KMS-11 (cell line): ENCODE measurements around the gene EBNA1BP2.
"Not testable (repeated sequence)": the region's sequence is repeated elsewhere in the genome, so short reads cannot be mapped to it uniquely, and the experiment has no call there.

Experiments
- H2AFZ ChIP-seq: fragments of 200-600 bp; sonication (generic); 2 replicates; pipeline ENCODE4 v1.6.1; 2016; ENCODE audit warnings: antibody characterized with exemption, mixed run types, low read depth
- H3K27ac ChIP-seq: fragments of 200-600 bp; sonication (generic); 2 replicates; pipeline ENCODE4 v1.6.1; 2016; ENCODE audit warnings: mild to moderate bottlenecking, mixed run types
- H3K27me3 ChIP-seq: fragments of 200-600 bp; sonication (generic); 2 replicates; pipeline ENCODE4 v1.6.1; 2017; ENCODE audit warnings: mild to moderate bottlenecking, low read depth, mixed run types, moderate library complexity; ENCODE audit not compliant: insufficient read depth
- H3K36me3 ChIP-seq: fragments of 200-600 bp; sonication (generic); 2 replicates; pipeline ENCODE4 v1.6.1; 2017; ENCODE audit warnings: mild to moderate bottlenecking, mixed run types; ENCODE audit not compliant: insufficient read depth
- H3K4me1 ChIP-seq: fragments of 200-600 bp; sonication (generic); 2 replicates; pipeline ENCODE4 v1.6.1; 2016; ENCODE audit warnings: mild to moderate bottlenecking, low read depth, mixed run types; ENCODE audit not compliant: poor library complexity, severe bottlenecking
- H3K4me2 ChIP-seq: fragments of 200-600 bp; sonication (generic); 2 replicates; pipeline ENCODE4 v1.7.0; 2016; ENCODE audit warnings: mild to moderate bottlenecking, mixed run types
- H3K4me3 ChIP-seq: fragments of 200-600 bp; sonication (generic); IDR thresholded peaks from 2 replicates; pipeline ENCODE4 v1.6.1; 2017; ENCODE audit warnings: low read depth, low read length, mixed read lengths; ENCODE audit not compliant: insufficient read depth
- H3K79me2 ChIP-seq: fragments of 200-600 bp; sonication (generic); 2 replicates; pipeline ENCODE4 v1.6.1; 2016; ENCODE audit warnings: low read depth, mixed run types; ENCODE audit not compliant: insufficient read depth
- H3K9ac ChIP-seq: fragments of 200-600 bp; sonication (generic); 2 replicates; pipeline ENCODE4 v1.6.1; 2016; ENCODE audit warnings: mild to moderate bottlenecking, mixed run types
- H4K20me1 ChIP-seq: fragments of 200-600 bp; sonication (generic); 2 replicates; pipeline ENCODE4 v1.6.1; 2016; ENCODE audit warnings: mild to moderate bottlenecking, mixed run types; ENCODE audit not compliant: insufficient read depth
- TF ChIP-seq, protein P1 (sequence below): fragments of 200-600 bp; sonication (generic); conservative IDR thresholded peaks from 2 replicates; pipeline ENCODE4 v1.6.1; 2017; ENCODE audit warnings: low read depth, mild to moderate bottlenecking, antibody characterized with exemption, low read length, moderate library complexity, mixed read lengths

EBNA1BP2 gene

GRCh38 chr1:43144237-43144636 lies 27.9 kb downstream of the EBNA1BP2 start:
- Histone ChIP-seq H3K9ac (no peak overlapping the region), H3K36me3 (no peaks in the 10 kb centered on the region), H4K20me1 (no peaks in the 10 kb centered on the region; the same call in 1 of the 2 replicates), H2AFZ (no peak overlapping the region), H3K4me2 (no peak overlapping the region), H3K27ac (no peak overlapping the region), H3K4me3 (no peak overlapping the region), H3K79me2 (no peaks in the 10 kb centered on the region), H3K27me3 (no peaks in the 10 kb centered on the region), H3K4me1 (no peaks in the 10 kb centered on the region)
- TF ChIP-seq, protein P1, sequence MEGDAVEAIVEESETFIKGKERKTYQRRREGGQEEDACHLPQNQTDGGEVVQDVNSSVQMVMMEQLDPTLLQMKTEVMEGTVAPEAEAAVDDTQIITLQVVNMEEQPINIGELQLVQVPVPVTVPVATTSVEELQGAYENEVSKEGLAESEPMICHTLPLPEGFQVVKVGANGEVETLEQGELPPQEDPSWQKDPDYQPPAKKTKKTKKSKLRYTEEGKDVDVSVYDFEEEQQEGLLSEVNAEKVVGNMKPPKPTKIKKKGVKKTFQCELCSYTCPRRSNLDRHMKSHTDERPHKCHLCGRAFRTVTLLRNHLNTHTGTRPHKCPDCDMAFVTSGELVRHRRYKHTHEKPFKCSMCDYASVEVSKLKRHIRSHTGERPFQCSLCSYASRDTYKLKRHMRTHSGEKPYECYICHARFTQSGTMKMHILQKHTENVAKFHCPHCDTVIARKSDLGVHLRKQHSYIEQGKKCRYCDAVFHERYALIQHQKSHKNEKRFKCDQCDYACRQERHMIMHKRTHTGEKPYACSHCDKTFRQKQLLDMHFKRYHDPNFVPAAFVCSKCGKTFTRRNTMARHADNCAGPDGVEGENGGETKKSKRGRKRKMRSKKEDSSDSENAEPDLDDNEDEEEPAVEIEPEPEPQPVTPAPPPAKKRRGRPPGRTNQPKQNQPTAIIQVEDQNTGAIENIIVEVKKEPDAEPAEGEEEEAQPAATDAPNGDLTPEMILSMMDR = no peak

GRCh38 chr1:43143441-43143888 lies 28.6 kb downstream of the EBNA1BP2 start:
- Histone ChIP-seq H3K27ac (no peak overlapping the region), H3K27me3 (no peaks in the 10 kb centered on the region), H3K79me2 (no peaks in the 10 kb centered on the region), H3K36me3 (no peaks in the 10 kb centered on the region), H3K4me2 (no peak overlapping the region), H2AFZ (no peak overlapping the region), H3K9ac (no peak overlapping the region), H4K20me1 (no peaks in the 10 kb centered on the region; the same call in 1 of the 2 replicates), H3K4me3 (no peak overlapping the region), H3K4me1 (no peaks in the 10 kb centered on the region)
- TF ChIP-seq, protein P1 = peak; percentile 64

GRCh38 chr1:43140583-43140982 lies 31.5 kb downstream of the EBNA1BP2 start:
- H2AFZ ChIP-seq = no peak overlapping the region
- H3K4me1 ChIP-seq = no peaks in the 10 kb centered on the region
- H3K36me3 ChIP-seq = no peaks in the 10 kb centered on the region
- H3K4me3 ChIP-seq = no peak overlapping the region
- H3K27me3 ChIP-seq = no peaks in the 10 kb centered on the region
- no peak overlapping the region for H3K9ac ChIP-seq
- H4K20me1 ChIP-seq = no peaks in the 10 kb centered on the region; the same call in 1 of the 2 replicates
- H3K27ac ChIP-seq = no peak overlapping the region
- H3K79me2 ChIP-seq = no peaks in the 10 kb centered on the region
- TF ChIP-seq, protein P1 = no peak
- H3K4me2 ChIP-seq = no peak overlapping the region

DNA sequence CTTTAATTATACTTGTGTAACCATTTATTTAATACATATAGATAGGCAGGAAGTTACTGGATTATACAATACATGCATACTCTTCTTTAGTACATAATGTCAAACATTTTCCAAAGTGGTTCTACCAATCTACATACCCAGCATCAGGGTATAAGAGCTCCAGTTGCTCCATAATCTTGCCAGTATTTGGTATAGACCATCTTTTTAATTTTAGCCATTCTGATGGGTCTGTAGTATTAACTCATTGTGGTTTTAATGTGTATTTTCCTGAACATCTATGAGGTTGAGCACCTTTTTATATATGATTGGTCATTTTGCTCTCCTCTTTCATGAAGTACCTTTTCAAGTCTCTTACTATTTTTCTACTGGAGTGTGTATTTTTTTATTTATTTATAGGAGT lies 32.1 kb downstream of the EBNA1BP2 start:
- H3K36me3 ChIP-seq = no peaks in the 10 kb centered on the region
- no peak overlapping the region for H3K4me3 ChIP-seq
- H3K4me1 ChIP-seq = no peaks in the 10 kb centered on the region
- H3K9ac ChIP-seq = no peak overlapping the region
- no peaks in the 10 kb centered on the region for H3K79me2 ChIP-seq
- H3K4me2 ChIP-seq = no peak overlapping the region
- no peak overlapping the region for H3K27ac ChIP-seq
- H4K20me1 ChIP-seq = no peaks in the 10 kb centered on the region
- no peak overlapping the region for H2AFZ ChIP-seq
- no peaks in the 10 kb centered on the region for H3K27me3 ChIP-seq
- TF ChIP-seq, protein P1 = no peak

DNA sequence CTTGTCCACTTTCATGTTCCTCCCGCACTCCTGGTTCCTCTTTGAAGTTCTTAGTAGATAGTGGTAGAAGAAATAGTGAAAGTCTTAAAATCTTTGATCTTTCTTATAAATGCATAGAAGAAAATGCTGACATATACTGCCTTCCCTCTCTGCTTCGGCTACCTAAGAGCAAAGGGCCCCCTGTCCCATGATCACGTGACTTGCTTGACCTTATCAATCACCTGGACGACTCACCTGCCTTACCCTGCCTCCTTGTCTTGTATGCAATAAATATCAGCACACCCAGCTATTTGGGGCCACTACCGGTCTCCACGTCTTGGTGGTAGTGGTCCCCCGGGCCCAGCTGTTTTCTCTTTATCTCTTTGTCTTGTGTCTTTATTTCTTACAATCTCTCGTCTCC lies 32.8 kb downstream of the EBNA1BP2 start:
- not testable (repeated sequence) for H4K20me1 ChIP-seq, H3K4me2 ChIP-seq, H3K79me2 ChIP-seq

More for the DNA sequence above, 32.8 kb downstream of the EBNA1BP2 start:
- H3K27ac ChIP-seq, H3K4me3 ChIP-seq, H3K27me3 ChIP-seq, H3K9ac ChIP-seq, H2AFZ ChIP-seq, H3K36me3 ChIP-seq, H3K4me1 ChIP-seq: not testable (repeated sequence)
